Common myeloid progenitor, CD34-positive (primary cell): Measurements from ENCODE around the gene TBC1D12.

Experiments
- CTCF ChIA-PET: fragments of 350-600 bp; sonication (Branson Sonifier 250); formaldehyde crosslinking; loops from one replicate; lab custom pipeline; 2021; ENCODE audit warnings: antibody characterized with exemption; lab: Charles Lee
- POLR2A ChIA-PET: fragments of 350-600 bp; sonication (Branson Sonifier 250); formaldehyde crosslinking; loops from one replicate; lab custom pipeline; 2021; ENCODE audit warnings: antibody characterized with exemption; lab: Charles Lee
- DNase-seq, 3 donors: peaks; one replicate each; pipeline versions ENCODE4 v3.0.0 to v3.0.0-alpha.2; 2013
- H3K27ac ChIP-seq, 2 experiments: 1 replicate in 1 of 2; 2 replicates in 1 of 2; pipeline ENCODE4 v1.7.0; 2013; ENCODE audit warnings: inconsistent platforms in 2 of 2, low read length in 2 of 2, mild to moderate bottlenecking in 2 of 2, low read depth in 1 of 2, moderate library complexity in 1 of 2; ENCODE audit not compliant: severe bottlenecking in 2 of 2, insufficient read depth in 1 of 2, poor library complexity in 1 of 2
- H3K27me3 ChIP-seq, 5 experiments: replicated peaks in 2 of 5; 1 replicate in 3 of 5; 2 replicates in 2 of 5; pipeline versions ENCODE4 v1.6.1 to v1.7.0; 2013; ENCODE audit warnings: low read length in 4 of 5, mild to moderate bottlenecking in 2 of 5, moderate library complexity in 2 of 5, inconsistent platforms in 1 of 5; ENCODE audit not compliant: insufficient read depth in 5 of 5, control insufficient read depth in 4 of 5
- H3K36me3 ChIP-seq, 4 experiments: 1 replicate in 2 of 4; 2 replicates in 2 of 4; pipeline versions ENCODE4 v1.6.1 to v1.7.0; 2013; ENCODE audit warnings: low read length in 3 of 4, control low read depth in 1 of 4, mild to moderate bottlenecking in 1 of 4; ENCODE audit not compliant: control insufficient read depth in 4 of 4, insufficient read depth in 4 of 4
- H3K4me1 ChIP-seq, 4 experiments: 1 replicate in 3 of 4; 2 replicates in 1 of 4; pipeline versions ENCODE4 v1.6.1 to v1.7.1; 2013; ENCODE audit warnings: low read length in 3 of 4, mild to moderate bottlenecking in 3 of 4, control low read depth in 1 of 4, inconsistent platforms in 1 of 4, moderate library complexity in 1 of 4; ENCODE audit not compliant: control insufficient read depth in 4 of 4, insufficient read depth in 4 of 4; ENCODE audit errors: control extremely low read depth in 1 of 4
- H3K4me3 ChIP-seq, 7 experiments: 1 replicate in 4 of 7; 2 replicates in 3 of 7; pipeline versions ENCODE4 v1.5.1 to v1.7.0; 2013; ENCODE audit warnings: mild to moderate bottlenecking in 7 of 7, low read length in 6 of 7, moderate library complexity in 6 of 7, inconsistent platforms in 2 of 7, low read depth in 2 of 7, control low read depth in 1 of 7; ENCODE audit not compliant: insufficient read depth in 4 of 7, control insufficient read depth in 1 of 7; ENCODE audit errors: extremely low read depth in 1 of 7
- H3K9me3 ChIP-seq, 5 experiments: 1 replicate in 4 of 5; 2 replicates in 1 of 5; pipeline versions ENCODE4 v1.6.1 to v1.7.1; 2013; ENCODE audit warnings: low read length in 4 of 5, mild to moderate bottlenecking in 2 of 5, inconsistent platforms in 1 of 5, low read depth in 1 of 5, moderate library complexity in 1 of 5; ENCODE audit not compliant: control insufficient read depth in 4 of 5, insufficient read depth in 2 of 5; ENCODE audit errors: control extremely low read depth in 1 of 5
- WGBS: methylation state at CpG from one replicate; pipeline ENCODE4 v1.1.5; 2013; ENCODE audit not compliant: insufficient coverage; 5-methylcytosine and 5-hydroxymethylcytosine counted together

TBC1D12 gene

DNA sequence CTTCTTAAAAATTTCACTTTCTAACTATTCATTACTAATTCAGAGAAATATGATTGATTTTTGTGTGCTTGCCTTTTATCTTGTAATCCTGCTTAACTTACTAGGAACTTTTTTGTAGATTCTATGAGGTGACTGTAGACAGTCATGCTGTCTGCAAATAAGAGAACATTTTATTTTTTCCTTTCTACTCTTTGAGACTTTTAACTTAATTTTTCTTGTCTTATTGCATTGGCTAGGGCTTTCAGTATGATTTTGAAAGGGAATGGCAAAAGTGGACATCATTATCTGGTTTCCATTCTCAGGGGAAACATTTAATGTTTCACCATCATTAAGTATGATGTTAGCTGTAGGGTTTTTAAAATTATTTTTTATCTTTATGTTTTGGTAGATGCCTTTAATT lies 23.6 kb downstream of the TBC1D12 start:
- ChIA-PET CTCF (no interaction called here), POLR2A (no interaction called here)
- Histone ChIP-seq H3K27ac (no peak overlapping the region), H3K4me1 (peaks cover 0 to 7% (median 0%) of the 10 kb centered on the region in 4 experiments), H3K9me3 (peaks cover 0 to 6% (median 5%) of the 10 kb centered on the region in 5 experiments), H3K27me3 (no peaks in the 10 kb centered on the region), H3K4me3 (no peak overlapping the region), H3K36me3 (no peaks in the 10 kb centered on the region)
- DNase-seq: no peak

DNA sequence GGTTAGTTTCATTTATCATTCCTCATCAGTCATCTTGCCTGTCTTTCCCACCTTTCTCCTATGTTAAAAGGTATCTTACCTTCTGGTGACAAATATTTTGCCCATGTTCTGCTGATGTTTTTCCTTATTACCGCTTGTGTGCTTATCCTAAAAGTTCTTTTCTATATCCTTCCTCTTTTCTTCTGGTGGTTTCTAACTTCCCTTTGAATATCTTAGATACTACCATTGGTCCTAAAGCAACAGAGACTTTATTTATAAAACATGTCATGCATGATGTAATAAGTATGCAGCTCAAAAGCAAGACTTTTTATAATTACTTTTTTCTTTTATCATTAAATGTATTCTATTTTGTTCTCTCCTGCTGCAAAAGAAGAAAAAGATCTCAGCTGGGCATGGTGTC lies 24.8 kb downstream of the TBC1D12 start:
- POLR2A ChIA-PET: no interaction called here
- Histone ChIP-seq H3K4me3 (no peak overlapping the region), H3K4me1 (peaks cover 0 to 7% (median 0%) of the 10 kb centered on the region in 4 experiments), H3K27me3 (no peaks in the 10 kb centered on the region), H3K9me3 (peaks cover 0 to 6% (median 5%) of the 10 kb centered on the region in 5 experiments), H3K27ac (no peak overlapping the region), H3K36me3 (no peaks in the 10 kb centered on the region)
- CTCF ChIA-PET: no interaction called here
- DNase-seq: peak in 2 of 3 donors; percentile 11 to 13
- WGBS: no CpG with 5 or more reads among the region's 1 CpG

DNA sequence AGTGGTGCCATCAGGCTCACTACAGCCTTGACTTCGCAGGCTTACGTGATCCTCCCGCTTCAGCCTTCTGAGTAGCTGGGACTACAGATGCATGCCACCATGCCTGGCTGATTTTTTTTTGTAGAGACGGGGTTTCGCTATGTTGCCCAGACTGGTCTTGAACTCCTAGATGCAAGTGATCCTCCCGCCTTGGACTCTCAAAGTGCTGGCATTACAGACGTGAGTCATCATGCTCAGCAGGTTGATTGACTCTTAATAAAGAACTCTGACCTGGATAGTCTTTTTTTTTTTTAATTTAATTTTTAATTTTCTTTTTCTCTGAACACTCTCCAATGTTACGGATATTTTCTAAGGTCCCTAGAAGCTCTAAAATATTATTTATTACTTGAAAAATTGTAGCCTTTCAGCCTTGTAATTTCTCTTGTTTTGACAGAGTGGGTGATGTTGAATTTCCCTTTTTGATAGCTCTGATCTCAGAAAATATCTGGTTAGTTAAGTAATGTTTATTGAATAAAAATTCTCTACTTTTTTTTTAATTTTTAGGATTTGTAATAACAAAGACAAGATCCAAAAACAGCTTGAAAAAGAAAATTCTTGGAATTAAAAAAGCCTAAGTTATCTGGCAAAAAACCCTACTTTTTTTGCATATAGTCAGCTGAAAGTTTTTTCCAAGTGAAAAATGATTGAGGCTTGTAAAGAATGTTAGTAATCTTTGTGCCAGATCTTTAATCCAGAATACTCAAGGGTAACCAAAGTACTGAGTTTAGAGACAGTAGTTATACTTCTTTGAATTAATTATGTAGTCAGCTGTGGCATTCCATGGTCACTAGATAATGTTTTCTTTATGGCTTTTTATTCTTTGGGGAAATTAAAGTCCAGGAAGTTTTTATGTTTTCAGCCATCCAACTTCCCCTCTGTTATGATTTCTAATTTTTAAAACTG lies 26.7 kb downstream of the TBC1D12 start:
- CTCF ChIA-PET: interaction anchor here (1.4 kb wide), 1 partner anchor 9 kb away, joined by 4 read pairs; no protein-coding TSS in a partner anchor
- H3K36me3 ChIP-seq: no peaks in the 10 kb centered on the region
- H3K27ac ChIP-seq: no peak overlapping the region
- peaks cover 0 to 7% (median 0%) of the 10 kb centered on the region in 4 experiments for H3K4me1 ChIP-seq
- DNase-seq: no peak
- no peaks in the 10 kb centered on the region for H3K27me3 ChIP-seq
- WGBS: 100% methylated on average over 6 of the region's 8 CpGs
- no peak overlapping the region for H3K4me3 ChIP-seq
- H3K9me3 ChIP-seq: peaks cover 0 to 6% (median 5%) of the 10 kb centered on the region in 5 experiments
- POLR2A ChIA-PET: no interaction called here

DNA sequence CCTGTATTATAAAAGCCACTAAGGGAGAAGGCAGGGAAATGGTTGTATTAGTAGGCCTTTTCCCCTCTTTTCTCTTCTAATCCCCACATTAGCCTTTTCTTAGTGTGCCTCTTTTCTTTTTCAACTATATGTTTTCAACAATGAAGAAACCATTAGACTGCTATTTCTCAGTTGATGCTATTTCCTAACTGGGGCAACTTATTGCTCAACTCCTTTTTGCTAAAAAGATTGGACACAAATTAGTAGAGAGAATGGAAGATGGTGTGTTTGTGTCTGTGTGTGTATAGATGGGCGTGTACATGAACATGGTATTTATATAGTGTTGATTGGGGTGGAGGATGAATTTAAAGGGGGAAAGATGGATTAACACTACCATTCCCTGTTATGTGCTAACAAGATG lies 28.4 kb downstream of the TBC1D12 start:
- WGBS: no CpG with 5 or more reads among the region's 1 CpG
- Histone ChIP-seq H3K27me3 (no peaks in the 10 kb centered on the region), H3K27ac (no peak overlapping the region), H3K9me3 (peaks cover 0 to 5% (median 0%) of the 10 kb centered on the region in 5 experiments), H3K4me3 (no peak overlapping the region), H3K36me3 (no peaks in the 10 kb centered on the region), H3K4me1 (peaks cover 0 to 7% (median 0%) of the 10 kb centered on the region in 4 experiments)
- POLR2A ChIA-PET: no interaction called here
- CTCF ChIA-PET: no interaction called here
- no peak for DNase-seq

DNA sequence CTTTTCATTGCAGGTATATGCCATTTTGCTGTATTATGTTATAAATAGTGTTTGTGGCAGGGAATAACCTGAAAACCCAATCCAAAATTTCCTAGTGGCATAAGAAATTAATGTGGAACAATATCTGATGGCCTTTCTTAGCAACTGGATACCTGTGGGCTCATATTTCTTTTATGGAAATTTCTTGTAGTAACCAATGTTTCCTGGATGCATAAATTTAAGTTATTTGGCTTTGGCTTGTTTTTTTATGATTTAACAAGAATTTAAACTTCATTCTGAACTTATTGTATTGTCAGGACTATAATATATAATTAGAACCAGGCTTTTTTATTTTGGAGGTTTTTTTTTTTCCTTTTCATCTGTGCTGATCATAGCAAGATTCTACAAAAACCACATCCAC lies 30.1 kb downstream of the TBC1D12 start:
- H3K9me3 ChIP-seq: peaks cover 0 to 5% (median 0%) of the 10 kb centered on the region in 5 experiments
- no peak overlapping the region for H3K27ac ChIP-seq
- DNase-seq: no peak
- POLR2A ChIA-PET: no interaction called here
- H3K27me3 ChIP-seq: no peaks in the 10 kb centered on the region
- CTCF ChIA-PET: interaction anchor here (2.3 kb wide), 1 partner anchor 11 kb away, joined by 7 read pairs; no protein-coding TSS in a partner anchor
- H3K4me1 ChIP-seq: peaks cover 0 to under 1% (median 0%) of the 10 kb centered on the region in 4 experiments
- no peak overlapping the region for H3K4me3 ChIP-seq
- no peaks in the 10 kb centered on the region for H3K36me3 ChIP-seq

DNA sequence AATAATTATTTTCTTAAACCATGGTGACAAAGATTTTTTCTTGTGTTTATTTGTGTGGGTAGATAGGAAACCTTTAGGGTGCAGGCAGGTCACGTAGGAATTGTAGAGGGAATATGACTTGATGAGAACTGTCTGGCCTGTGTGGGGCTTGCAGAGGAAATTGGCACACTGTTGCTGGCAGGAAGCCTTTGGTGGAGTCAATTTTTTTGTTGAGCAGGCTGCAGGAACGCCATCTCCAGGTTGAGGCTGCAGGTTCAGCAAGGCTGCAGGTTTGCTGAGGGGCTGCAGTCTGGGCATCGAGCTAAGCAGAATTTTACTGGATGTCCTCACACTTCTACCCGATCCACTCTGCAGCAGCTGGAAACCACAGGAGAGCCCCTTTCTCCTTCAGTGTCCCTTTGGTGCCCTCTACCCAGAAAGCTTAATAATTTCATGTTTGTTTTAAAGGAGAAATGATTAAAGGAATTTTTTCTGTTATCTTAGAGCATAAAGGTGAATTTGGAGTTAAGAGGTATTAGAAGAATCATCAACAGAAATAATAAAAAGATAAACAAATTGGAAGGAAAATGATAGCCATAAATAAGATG lies 37.0 kb downstream of the TBC1D12 start:
- H3K27ac ChIP-seq: no peak overlapping the region
- no peak for DNase-seq
- POLR2A ChIA-PET: no interaction called here
- H3K9me3 ChIP-seq: peaks cover 0 to 9% (median 0%) of the 10 kb centered on the region in 5 experiments
- no peaks in the 10 kb centered on the region for H3K36me3 ChIP-seq
- WGBS: 68% methylated on average over 2 of the region's 4 CpGs
- no peaks in the 10 kb centered on the region for H3K27me3 ChIP-seq
- peaks cover 0 to 2% (median 0%) of the 10 kb centered on the region in 4 experiments for H3K4me1 ChIP-seq
- CTCF ChIA-PET: no interaction called here
- no peak overlapping the region for H3K4me3 ChIP-seq

DNA sequence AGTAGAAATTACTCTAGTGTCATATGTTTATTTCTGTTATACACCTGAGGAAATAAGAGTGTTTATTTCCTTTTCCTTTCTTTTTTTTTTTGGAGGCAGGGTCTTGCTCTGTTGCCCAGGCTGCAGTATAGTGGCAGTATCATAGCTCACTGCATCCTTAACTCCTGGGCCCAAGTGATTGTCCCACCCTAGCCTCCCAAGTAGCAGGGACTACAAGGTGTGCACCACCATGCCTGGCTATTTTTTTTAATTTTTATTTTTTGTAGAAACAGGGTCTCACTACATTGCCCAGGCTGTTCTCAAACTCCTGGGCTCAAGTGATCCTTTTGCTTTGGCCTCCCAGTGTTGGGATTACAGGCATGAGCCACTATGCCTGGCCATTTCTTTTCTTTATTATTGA lies 37.8 kb downstream of the TBC1D12 start:
- POLR2A ChIA-PET: no interaction called here
- CTCF ChIA-PET: no interaction called here
- H3K27me3 ChIP-seq: no peaks in the 10 kb centered on the region
- DNase-seq: no peak
- no peak overlapping the region for H3K4me3 ChIP-seq
- H3K9me3 ChIP-seq: peaks cover 0 to 9% (median 0%) of the 10 kb centered on the region in 5 experiments
- H3K27ac ChIP-seq: no peak overlapping the region
- peaks cover 0 to 2% (median 0%) of the 10 kb centered on the region in 4 experiments for H3K4me1 ChIP-seq
- H3K36me3 ChIP-seq: no peaks in the 10 kb centered on the region
